Stimulated activated CD8-positive, alpha-beta memory T cell treated with anti-CD3 and anti-CD28 coated beads, Interleukin-15, amount 100 ng/mL, for 24 hours (primary cell): ENCODE data around the gene TUBA1A.
"Not testable (repeated sequence)": the region's sequence is repeated elsewhere in the genome, so short reads cannot be mapped to it uniquely, and the experiment has no call there.

Source experiments
- DNase-seq: peaks from one replicate; pipeline ENCODE4 v3.0.0-alpha.2; 2020; ENCODE audit warnings: low read depth

The TUBA1A gene

GRCh38 chr12:49146406-49146805 lies 42.5 kb downstream of the TUBA1A start:
- no peak for DNase-seq

- no peak for DNase-seq
These were observed 44.5 kb downstream of the TUBA1A start for GRCh38 chr12:49144384-49144783.

DNA sequence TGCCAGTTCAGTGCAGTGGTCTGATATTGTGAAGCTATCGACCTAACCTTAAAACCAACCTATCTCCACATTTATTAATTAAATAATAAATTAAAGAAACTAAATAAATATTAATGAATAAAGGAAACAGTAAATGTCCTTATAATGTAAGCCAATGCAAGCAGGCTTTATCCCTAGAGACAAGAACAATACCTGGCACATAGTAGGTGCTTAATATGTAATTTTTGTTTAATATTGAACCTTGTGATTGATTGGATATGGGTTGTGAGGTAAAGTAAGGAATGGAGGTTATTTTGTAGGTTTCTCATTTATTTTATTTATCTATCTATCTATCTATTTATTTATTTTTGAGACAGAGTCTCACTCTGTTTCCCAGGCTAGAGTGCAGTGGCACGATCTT lies 49.9 kb downstream of the TUBA1A start:
- no peak for DNase-seq

- no peak for DNase-seq
These were observed 50.3 kb downstream of the TUBA1A start for GRCh38 chr12:49138587-49138986.

DNA sequence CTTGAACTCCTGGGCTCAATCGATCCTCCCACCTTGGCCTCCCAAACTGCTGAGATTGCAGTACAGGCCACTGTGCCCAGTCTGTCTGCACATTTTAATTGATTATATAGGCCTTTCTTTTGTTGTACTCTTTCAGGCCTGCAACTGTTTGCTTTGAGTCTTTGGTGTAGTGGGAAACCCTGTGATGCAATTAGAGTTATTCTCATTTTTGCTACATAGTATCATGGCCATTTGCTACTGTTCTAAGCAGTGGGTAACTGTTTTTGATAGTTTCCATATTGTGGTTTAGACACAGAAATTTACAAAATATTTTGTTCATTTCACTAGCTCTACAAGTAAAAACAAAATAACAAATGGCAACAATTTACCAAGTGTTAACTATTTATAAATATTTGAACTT lies 51.4 kb downstream of the TUBA1A start:
- DNase-seq, result no peak

DNA sequence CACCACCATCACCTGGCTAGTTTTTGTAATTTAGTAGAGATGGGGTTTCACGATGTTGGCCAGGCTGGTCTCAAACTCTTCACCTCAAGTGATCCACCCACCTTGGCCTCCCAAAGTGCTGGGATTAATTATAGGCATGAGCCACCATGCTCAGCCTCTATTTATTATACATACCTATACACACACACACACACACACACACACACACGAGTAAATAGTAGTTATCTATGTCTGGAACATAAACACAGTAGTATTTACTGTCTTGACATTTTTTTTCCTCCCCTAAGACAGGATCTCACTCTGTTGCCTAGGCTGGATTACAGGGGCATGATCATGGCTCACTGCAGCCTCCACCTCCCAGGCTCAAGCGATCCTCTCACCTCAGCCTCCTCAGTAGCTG lies 51.9 kb downstream of the TUBA1A start:
- not testable (repeated sequence) for DNase-seq
